NCI-H774 (cell line): ENCODE data around the gene CEACAM7.
"Not testable (repeated sequence)": the region's sequence is repeated elsewhere in the genome, so short reads cannot be mapped to it uniquely, and the experiment has no call there.

Experiments used
- DNase-seq: peaks from one replicate; lab custom pipeline; 2025; lab: John Stamatoyannopoulos, UW

Gene CEACAM7

DNA sequence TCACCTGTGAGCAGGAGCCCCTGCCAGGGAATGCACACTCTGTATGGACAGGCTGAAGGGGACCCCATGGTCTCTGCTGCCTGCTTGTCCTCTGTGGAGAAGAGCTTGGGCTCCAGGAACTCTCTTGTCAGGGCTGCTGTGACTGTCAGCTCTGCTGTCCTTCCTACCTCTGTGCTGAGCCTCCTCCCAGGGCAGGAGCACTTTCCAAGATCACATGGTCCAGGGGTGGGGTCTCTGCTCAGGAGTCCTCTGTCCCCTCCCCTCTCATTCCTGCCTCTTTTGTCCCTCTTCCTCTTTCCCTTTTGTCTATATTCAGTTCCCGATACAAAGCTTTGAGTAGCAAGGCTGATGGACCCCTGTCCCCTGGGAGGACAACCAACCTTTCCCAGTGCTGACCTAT, at the start of gene CEACAM7:
CEACAM7 (minus strand) TSS at position 173 of the 400 bp plus-strand sequence; CDS start at position 68, 105 bp downstream.
- DNase-seq: no peak

DNA sequence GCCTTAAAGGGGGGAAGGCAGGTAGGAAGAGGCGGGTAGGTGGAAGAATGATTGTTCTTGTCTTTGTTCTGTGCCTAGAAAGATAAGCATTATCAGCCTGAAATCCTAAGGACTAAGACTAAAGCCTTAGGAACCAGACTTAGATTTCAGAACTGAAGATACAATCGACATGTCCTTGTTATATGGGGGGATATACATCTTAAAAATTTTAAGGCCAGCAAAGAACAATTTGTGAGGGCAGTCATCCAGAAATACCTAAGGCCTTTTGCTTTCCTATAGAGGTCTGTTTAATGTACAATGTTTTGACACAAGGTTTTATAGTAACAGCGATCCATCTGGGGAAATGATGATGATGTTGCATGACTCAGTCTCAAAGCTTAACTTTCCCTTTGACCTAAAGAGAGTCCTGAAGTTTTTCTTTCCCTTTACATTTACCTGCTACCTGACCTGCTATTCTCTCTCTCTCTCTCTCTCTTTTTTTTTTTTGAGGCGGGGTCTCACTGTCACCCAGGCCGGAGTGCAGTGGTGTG, 47.1 kb upstream of the CEACAM7 start:
- peak; percentile 23 for DNase-seq

GRCh38 chr19:41734585-41734984, 46.5 kb upstream of the CEACAM7 start:
- peak; percentile 93 for DNase-seq

DNA sequence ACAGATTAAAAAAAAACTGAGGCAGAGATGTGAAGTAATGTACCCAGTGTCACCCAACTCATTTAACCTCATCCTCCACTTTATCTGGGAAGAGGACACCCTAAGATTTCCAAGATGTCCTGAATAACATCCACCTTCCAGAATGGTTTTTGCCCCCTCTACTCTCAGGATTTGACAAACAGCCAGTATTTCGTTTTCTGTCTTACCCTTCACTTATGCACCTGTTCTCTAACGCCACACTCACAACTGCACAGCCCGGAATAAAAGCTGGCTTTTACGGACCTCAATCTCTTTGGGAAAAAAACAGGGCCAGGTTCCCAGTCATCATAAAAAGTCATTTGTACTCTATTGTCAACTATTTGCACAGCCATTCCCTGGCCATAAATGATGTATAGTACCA, 46.1 kb upstream of the CEACAM7 start:
- DNase-seq: no peak

GRCh38 chr19:41726493-41726892, 38.4 kb upstream of the CEACAM7 start:
- no peak for DNase-seq

DNA sequence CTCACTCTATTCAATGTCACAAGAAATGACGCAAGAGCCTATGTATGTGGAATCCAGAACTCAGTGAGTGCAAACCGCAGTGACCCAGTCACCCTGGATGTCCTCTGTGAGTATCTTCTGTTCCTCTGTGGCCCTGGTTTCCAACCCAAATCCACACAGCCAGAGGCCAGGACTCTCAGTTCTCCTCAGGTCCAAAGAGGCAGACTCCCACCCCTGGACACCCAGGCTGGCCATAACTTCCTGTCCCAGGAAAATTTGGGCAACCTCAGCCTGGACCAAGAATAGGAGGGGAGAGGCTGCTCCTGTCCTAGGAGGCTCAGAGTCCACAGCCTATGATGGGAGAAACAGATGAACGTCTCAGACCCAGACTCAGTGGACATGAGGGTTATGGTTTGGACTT, 32.0 kb upstream of the CEACAM7 start:
- DNase-seq: no peak

- no peak for DNase-seq
Measured at GRCh38 chr19:41718761-41719160, 30.7 kb upstream of the CEACAM7 start.

DNA sequence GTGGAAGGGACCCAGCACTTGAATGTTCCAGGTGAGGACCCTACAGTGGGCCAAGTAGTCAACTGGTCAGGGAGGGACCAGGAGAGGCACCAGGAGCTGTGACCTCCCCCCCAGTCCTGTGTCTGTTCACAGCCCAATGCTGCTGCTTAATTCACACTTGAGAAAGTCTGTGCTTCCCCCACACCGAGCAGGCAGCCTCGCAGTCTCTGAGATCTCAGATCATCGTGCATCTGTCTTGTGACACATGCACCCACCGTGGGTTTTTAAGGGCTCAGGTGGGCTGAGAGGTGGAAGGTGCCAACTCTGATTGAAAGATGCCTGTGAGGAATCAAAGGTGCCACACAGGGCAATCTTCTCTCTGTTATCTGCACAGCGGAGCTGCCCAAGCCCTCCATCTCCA, 26.5 kb upstream of the CEACAM7 start:
- no peak for DNase-seq

DNA sequence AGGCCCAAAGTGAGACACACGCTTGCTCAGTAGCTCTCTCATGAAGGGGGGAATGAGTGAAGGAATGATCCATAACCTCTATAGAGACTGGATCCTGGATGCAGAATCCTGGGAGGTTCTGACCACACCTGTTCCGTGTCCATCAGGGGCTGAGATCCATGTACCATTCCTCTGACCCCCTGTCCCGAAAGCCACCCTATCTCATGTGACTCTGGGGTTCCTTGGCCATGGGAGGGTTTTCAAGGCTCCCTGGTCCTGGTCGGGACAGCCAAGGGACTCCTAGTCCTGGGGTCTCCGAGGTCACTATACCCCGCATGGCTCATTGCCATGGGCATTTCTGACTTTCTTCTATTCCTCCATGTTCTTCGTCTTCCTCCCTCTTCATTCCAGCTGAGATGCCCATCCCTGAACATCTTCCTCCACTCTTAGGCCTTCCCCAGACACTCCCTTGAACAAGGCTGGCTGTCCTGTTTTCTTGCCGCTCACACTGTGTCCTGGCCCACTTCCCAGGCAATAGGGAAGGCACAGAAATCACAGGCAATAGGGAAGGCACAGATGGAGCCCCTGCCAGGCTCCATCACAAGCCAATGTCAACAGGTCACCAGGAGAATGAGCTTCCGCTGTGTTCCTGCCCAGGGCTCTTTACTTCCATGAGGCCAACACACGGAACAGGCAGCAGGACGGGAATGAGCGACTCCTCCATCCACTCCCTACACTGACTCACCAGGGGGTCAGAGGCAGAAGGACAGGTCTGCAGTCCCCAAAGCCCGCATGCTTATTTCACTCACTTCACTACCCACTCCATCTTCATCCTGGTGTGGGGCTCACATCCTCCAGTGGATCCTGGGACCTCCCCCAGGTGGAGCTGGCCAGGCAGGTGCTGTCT, 23.5 kb upstream of the CEACAM7 start:
- no peak for DNase-seq

GRCh38 chr19:41709951-41710645, 22.0 kb upstream of the CEACAM7 start:
- DNase-seq: no peak

- DNase-seq: not testable (repeated sequence)
Measured at GRCh38 chr19:41709516-41709915, 21.4 kb upstream of the CEACAM7 start.

GRCh38 chr19:41708481-41708880, 20.4 kb upstream of the CEACAM7 start, which contains the start of gene CEACAM5:
Gene CEACAM5, plus strand, starts transcription at chr19:41708626. Its CDS starts 106 bp downstream, at chr19:41708732.
- peak; percentile 10 for DNase-seq

- no peak for DNase-seq
Measured at GRCh38 chr19:41707871-41708371, 19.9 kb upstream of the CEACAM7 start.

DNA sequence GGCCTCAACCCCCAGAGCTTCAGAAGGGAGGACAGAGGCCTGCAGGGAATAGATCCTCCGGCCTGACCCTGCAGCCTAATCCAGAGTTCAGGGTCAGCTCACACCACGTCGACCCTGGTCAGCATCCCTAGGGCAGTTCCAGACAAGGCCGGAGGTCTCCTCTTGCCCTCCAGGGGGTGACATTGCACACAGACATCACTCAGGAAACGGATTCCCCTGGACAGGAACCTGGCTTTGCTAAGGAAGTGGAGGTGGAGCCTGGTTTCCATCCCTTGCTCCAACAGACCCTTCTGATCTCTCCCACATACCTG, 19.4 kb upstream of the CEACAM7 start:
- peak; percentile 38 for DNase-seq

GRCh38 chr19:41706741-41707501, 18.9 kb upstream of the CEACAM7 start:
- peak; percentile 76 for DNase-seq

- no peak for DNase-seq
Measured at GRCh38 chr19:41705393-41706174, 17.5 kb upstream of the CEACAM7 start.

DNA sequence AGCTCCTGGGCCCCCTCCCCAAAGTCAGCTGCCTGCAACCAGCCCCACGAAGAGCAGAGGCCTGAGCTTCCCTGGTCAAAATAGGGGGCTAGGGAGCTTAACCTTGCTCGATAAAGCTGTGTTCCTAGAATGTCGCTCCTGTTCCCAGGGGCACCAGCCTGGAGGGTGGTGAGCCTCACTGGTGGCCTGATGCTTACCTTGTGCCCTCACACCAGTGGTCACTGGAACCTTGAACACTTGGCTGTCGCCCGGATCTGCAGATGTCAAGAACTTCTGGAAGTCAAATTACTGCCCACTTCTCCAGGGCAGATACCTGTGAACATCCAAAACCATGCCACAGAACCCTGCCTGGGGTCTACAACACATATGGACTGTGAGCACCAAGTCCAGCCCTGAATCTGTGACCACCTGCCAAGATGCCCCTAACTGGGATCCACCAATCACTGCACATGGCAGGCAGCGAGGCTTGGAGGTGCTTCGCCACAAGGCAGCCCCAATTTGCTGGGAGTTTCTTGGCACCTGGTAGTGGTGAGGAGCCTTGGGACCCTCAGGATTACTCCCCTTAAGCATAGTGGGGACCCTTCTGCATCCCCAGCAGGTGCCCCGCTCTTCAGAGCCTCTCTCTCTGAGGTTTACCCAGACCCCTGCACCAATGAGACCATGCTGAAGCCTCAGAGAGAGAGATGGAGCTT, 15.7 kb upstream of the CEACAM7 start:
- DNase-seq: no peak

GRCh38 chr19:41702171-41702651, 14.1 kb upstream of the CEACAM7 start:
- no peak for DNase-seq

GRCh38 chr19:41701401-41702075, 13.5 kb upstream of the CEACAM7 start:
- DNase-seq: peak; percentile 3
